Measurements from ENCODE around the gene HEXIM2. TPM values are rescaled to one million over a fixed set of nuclear protein-coding genes. Genes with fewer than 3 reads are reported as not detected.
A peak's percentile ranks its signal among the peaks of the same experiment; 100 is the strongest.

The HEXIM2 gene
- polyA plus RNA-seq, 1 donor (not counting 4 experiments of a cell fraction or from before 2014, with no cell fraction given), result 2.3 TPM

- H3K27me3 ChIP-seq (ENCODE audit: control insufficient read depth, extremely low read depth, insufficient read depth, low read length), result no peaks in the 10 kb centered on the region
- DNase-seq (ENCODE audit: low read depth, low spot score) (no peak), FAIRE-seq (no peak)
- no peaks in the 10 kb centered on the region for H3K36me3 ChIP-seq (ENCODE audit: control insufficient read depth in 2 of 2, extremely low read depth in 1 of 2, insufficient read depth in 2 of 2, low read length in 2 of 2)
- no peak overlapping the region for H3K27ac ChIP-seq (ENCODE audit: control insufficient read depth, insufficient read depth, low read length)
- dilution Hi-C loops (cut with MboI; ENCODE audit: extremely low pct_ligation_motif_present, low sequenced_read_pairs), result no loop called here
- no peaks in the 10 kb centered on the region for H3K9me1 ChIP-seq (ENCODE audit: control insufficient read depth, extremely low read depth, insufficient read depth, low read length)
- no peaks in the 10 kb centered on the region for H4K20me1 ChIP-seq (ENCODE audit: control insufficient read depth, extremely low read depth, insufficient read depth, low read length)
- no peaks in the 10 kb centered on the region for H3K9me3 ChIP-seq (ENCODE audit: control insufficient read depth, low read depth, low read length)
- no peak overlapping the region for H2AFZ ChIP-seq (ENCODE audit: control insufficient read depth, low read length)
- peaks cover 26% of the 10 kb centered on the region for H3K4me1 ChIP-seq (ENCODE audit: control insufficient read depth, extremely low read depth, insufficient read depth, low read length)
- no peak overlapping the region for H3K4me2 ChIP-seq (ENCODE audit: control insufficient read depth, extremely low read depth, insufficient read depth, low read depth, low read length)
- H3K4me3 ChIP-seq (ENCODE audit: control insufficient read depth in 2 of 3, extremely low read depth in 1 of 3, insufficient read depth in 2 of 3, low read depth in 1 of 3, low read length in 3 of 3), result no peak overlapping the region
- no peaks in the 10 kb centered on the region for H3K79me2 ChIP-seq (ENCODE audit: control insufficient read depth, insufficient read depth, low read length)
- H3K9ac ChIP-seq (ENCODE audit: control insufficient read depth, extremely low read depth, insufficient read depth, low read length), result no peak overlapping the region
- TF ChIP-seq EZH2 (IDR thresholded peaks at IDR 0.05; ENCODE audit: low read length), result no peak
- TF ChIP-seq, protein P1, sequence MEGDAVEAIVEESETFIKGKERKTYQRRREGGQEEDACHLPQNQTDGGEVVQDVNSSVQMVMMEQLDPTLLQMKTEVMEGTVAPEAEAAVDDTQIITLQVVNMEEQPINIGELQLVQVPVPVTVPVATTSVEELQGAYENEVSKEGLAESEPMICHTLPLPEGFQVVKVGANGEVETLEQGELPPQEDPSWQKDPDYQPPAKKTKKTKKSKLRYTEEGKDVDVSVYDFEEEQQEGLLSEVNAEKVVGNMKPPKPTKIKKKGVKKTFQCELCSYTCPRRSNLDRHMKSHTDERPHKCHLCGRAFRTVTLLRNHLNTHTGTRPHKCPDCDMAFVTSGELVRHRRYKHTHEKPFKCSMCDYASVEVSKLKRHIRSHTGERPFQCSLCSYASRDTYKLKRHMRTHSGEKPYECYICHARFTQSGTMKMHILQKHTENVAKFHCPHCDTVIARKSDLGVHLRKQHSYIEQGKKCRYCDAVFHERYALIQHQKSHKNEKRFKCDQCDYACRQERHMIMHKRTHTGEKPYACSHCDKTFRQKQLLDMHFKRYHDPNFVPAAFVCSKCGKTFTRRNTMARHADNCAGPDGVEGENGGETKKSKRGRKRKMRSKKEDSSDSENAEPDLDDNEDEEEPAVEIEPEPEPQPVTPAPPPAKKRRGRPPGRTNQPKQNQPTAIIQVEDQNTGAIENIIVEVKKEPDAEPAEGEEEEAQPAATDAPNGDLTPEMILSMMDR (optimal IDR thresholded peaks at IDR 0.05 in 1 of 3, IDR thresholded peaks at IDR 0.05 in 1 of 3, conservative IDR thresholded peaks at IDR 0.05 in 1 of 3; ENCODE audit: extremely low read depth in 1 of 3, insufficient read depth in 2 of 3, low read length in 3 of 3), result no peak
These were observed 15.9 kb downstream of the HEXIM2 start for GRCh38 chr17:45177563-45177962.

GRCh38 chr17:45184144-45184543 lies 22.5 kb downstream of the HEXIM2 start:
- H3K27ac ChIP-seq (ENCODE audit: control insufficient read depth, insufficient read depth, low read length), result peak overlapping the region; percentile 26
- dilution Hi-C loops (cut with MboI; ENCODE audit: extremely low pct_ligation_motif_present, low sequenced_read_pairs), result no loop called here
- peak overlapping the region; percentile 33 for H2AFZ ChIP-seq (ENCODE audit: control insufficient read depth, low read length)

More at GRCh38 chr17:45184144-45184543, 22.5 kb downstream of the HEXIM2 start:
- Histone ChIP-seq H3K27me3 (ENCODE audit: control insufficient read depth, extremely low read depth, insufficient read depth, low read length) (no peaks in the 10 kb centered on the region), H3K4me2 (ENCODE audit: control insufficient read depth, extremely low read depth, insufficient read depth, low read depth, low read length) (peak overlapping the region; percentile 17), H3K4me3 (ENCODE audit: control insufficient read depth in 2 of 3, extremely low read depth in 1 of 3, insufficient read depth in 2 of 3, low read depth in 1 of 3, low read length in 3 of 3) (no peak overlapping the region), H3K9me1 (ENCODE audit: control insufficient read depth, extremely low read depth, insufficient read depth, low read length) (no peaks in the 10 kb centered on the region), H4K20me1 (ENCODE audit: control insufficient read depth, extremely low read depth, insufficient read depth, low read length) (no peaks in the 10 kb centered on the region), H3K9me3 (ENCODE audit: control insufficient read depth, low read depth, low read length) (no peaks in the 10 kb centered on the region), H3K36me3 (ENCODE audit: control insufficient read depth in 2 of 2, extremely low read depth in 1 of 2, insufficient read depth in 2 of 2, low read length in 2 of 2) (no peaks in the 10 kb centered on the region), H3K4me1 (ENCODE audit: control insufficient read depth, extremely low read depth, insufficient read depth, low read length) (peaks cover 9% of the 10 kb centered on the region), H3K79me2 (ENCODE audit: control insufficient read depth, insufficient read depth, low read length) (no peaks in the 10 kb centered on the region), H3K9ac (ENCODE audit: control insufficient read depth, extremely low read depth, insufficient read depth, low read length) (no peak overlapping the region)
- DNase-seq (ENCODE audit: low read depth, low spot score), result no peak
- TF ChIP-seq, protein P1 (optimal IDR thresholded peaks at IDR 0.05 in 1 of 3, IDR thresholded peaks at IDR 0.05 in 1 of 3, conservative IDR thresholded peaks at IDR 0.05 in 1 of 3; ENCODE audit: extremely low read depth in 1 of 3, insufficient read depth in 2 of 3, low read length in 3 of 3), result no peak
- TF ChIP-seq EZH2 (IDR thresholded peaks at IDR 0.05; ENCODE audit: low read length), result no peak
- peak; percentile 64 for FAIRE-seq
